ENCODE data around the gene FOXA2.

DNA sequence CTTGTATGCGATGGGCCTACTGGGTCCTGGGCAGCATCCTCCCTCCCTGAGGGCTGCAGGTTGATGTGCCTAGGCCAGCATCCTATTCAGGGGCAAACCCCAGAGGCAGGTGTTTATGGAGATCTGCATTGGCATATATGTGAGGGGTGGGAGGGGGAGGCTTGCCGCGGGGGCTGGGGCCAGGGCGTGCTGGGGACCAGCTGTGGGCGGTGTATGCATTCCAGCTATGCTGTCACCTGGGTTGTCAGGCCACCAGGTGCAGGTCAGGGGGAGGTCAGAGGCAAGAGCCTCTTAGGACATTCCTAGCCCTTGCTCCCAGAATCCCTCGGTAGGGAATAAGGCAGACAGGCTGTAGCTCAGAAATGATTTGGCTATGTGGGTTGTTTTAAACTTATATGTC lies 11.9 kb downstream of the FOXA2 start:
- TF ChIP-seq GATA3 (IDR thresholded peaks at IDR 0.05; ENCODE audit: low read depth, low read length), result no peak
- TF ChIP-seq GATA2 (IDR thresholded peaks at IDR 0.05; ENCODE audit: low read depth, low read length), result no peak

All from SH-SY5Y (cell line).